ENCODE data around the gene PACSIN2. TPM values are rescaled to one million over a fixed set of nuclear protein-coding genes. Genes with fewer than 3 reads are reported as not detected.

Gene PACSIN2
- total and polyA plus RNA-seq, 2 of the 13 experiments (the other 11 are each of a cell fraction or from before 2014, with no cell fraction given), result 54.1 to 68.8 TPM

- no peak for TF ChIP-seq SMARCE1 (IDR thresholded peaks at IDR 0.05; ENCODE audit: borderline replicate concordance)
- no peak for TF ChIP-seq ZNF589 (CRISPR knock-in tag; conservative IDR thresholded peaks at IDR 0.05)
- no peak for TF ChIP-seq MTA1 (CRISPR knock-in tag; IDR thresholded peaks at IDR 0.05; ENCODE audit: borderline replicate concordance)
- no peak for TF ChIP-seq SMAD1 (CRISPR knock-in tag; IDR thresholded peaks at IDR 0.05; ENCODE audit: borderline replicate concordance, low read depth)
- TF ChIP-seq MEF2D (CRISPR knock-in tag; IDR thresholded peaks at IDR 0.05), result peak; percentile 62; the same call in 1 of the 2 replicates
- no peak for TF ChIP-seq SIX1 (CRISPR knock-in tag; IDR thresholded peaks at IDR 0.05; ENCODE audit: borderline replicate concordance)
- no peak for TF ChIP-seq TCF7L2 (IDR thresholded peaks at IDR 0.05; ENCODE audit: low read depth, low read length)
- TF ChIP-seq GMEB2 (CRISPR knock-in tag; IDR thresholded peaks at IDR 0.05; ENCODE audit: low read depth), result no peak
- TF ChIP-seq ZNF672 (CRISPR knock-in tag; IDR thresholded peaks at IDR 0.05), result no peak
- TF ChIP-seq RORA (CRISPR knock-in tag; IDR thresholded peaks at IDR 0.05), result no peak
- TF ChIP-seq ZNF468 (CRISPR knock-in tag; IDR thresholded peaks at IDR 0.05), result no peak
- no peak for TF ChIP-seq PLRG1 (conservative IDR thresholded peaks at IDR 0.05)
- TF ChIP-seq CREM (IDR thresholded peaks at IDR 0.05), result peak; percentile 61; the same call in 1 of the 2 replicates
- TF ChIP-seq CREM (CRISPR knock-in tag; IDR thresholded peaks at IDR 0.05), result no peak
- TF ChIP-seq JUN (CRISPR knock-in tag; IDR thresholded peaks at IDR 0.05), result peak; percentile 88
- no peak for TF ChIP-seq CBX2 (IDR thresholded peaks at IDR 0.05; ENCODE audit: low read depth, low read length)
- TF ChIP-seq CBX2 (CRISPR knock-in tag; IDR thresholded peaks at IDR 0.05; ENCODE audit: low read depth), result no peak
- TF ChIP-seq ZNF576 (CRISPR knock-in tag; IDR thresholded peaks at IDR 0.05), result no peak
- no peak for TF ChIP-seq NR1H2 (CRISPR knock-in tag; IDR thresholded peaks at IDR 0.05; ENCODE audit: borderline replicate concordance, low read depth)
- TF ChIP-seq HINFP (CRISPR knock-in tag; IDR thresholded peaks at IDR 0.05; ENCODE audit: low read depth), result no peak
- TF ChIP-seq HNRNPK (IDR thresholded peaks at IDR 0.05; ENCODE audit: low read depth, low read length, poor library complexity, severe bottlenecking), result no peak
- TF ChIP-seq HMG20B (CRISPR knock-in tag; conservative IDR thresholded peaks at IDR 0.05), result no peak
- TF ChIP-seq ZNF30 (CRISPR knock-in tag; IDR thresholded peaks at IDR 0.05), result no peak
- no peak for TF ChIP-seq RFXAP (CRISPR knock-in tag; IDR thresholded peaks at IDR 0.05; ENCODE audit: borderline replicate concordance)
- TF ChIP-seq, protein P1, sequence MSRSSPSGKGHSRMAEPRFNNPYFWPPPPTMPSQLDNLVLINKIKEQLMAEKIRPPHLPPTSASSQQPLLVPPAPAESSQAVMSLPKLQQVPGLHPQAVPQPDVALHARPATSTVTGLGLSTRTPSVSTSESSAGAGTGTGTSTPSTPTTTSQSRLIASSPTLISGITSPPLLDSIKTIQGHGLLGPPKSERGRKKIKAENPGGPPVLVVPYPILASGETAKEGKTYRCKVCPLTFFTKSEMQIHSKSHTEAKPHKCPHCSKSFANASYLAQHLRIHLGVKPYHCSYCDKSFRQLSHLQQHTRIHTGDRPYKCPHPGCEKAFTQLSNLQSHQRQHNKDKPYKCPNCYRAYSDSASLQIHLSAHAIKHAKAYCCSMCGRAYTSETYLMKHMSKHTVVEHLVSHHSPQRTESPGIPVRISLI (CRISPR knock-in tag; IDR thresholded peaks at IDR 0.05; ENCODE audit: borderline replicate concordance), result no peak
Measured at GRCh38 chr22:42939941-42940653, 74.9 kb downstream of the PACSIN2 start (continued).
